NCI-H1694 (cell line): Measurements from ENCODE around the gene LRRC25.

Experiments used
- DNase-seq: peaks from one replicate; lab custom pipeline; 2025; lab: John Stamatoyannopoulos, UW

The LRRC25 gene

GRCh38 chr19:18345296-18345695 is 52.1 kb downstream of the LRRC25 start:
- no peak for DNase-seq

DNA sequence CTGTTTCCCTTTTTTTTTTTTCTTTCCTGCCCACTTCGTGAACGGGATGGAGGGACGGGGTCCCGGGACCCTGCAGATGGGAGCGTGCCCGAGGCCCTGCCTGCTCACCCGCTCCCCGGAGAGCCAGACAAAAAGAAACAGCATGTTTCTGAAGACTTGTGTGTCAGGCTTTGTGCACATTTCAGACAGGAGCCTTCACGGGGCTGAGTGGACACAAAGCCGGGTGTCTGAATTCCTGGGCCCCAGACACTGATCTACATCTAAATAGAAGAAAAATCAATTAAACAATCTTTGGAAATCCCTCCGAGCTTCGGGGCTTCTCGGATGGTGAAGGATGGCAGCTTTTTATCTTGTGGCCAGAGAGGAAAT is 52.9 kb downstream of the LRRC25 start:
- DNase-seq: no peak

DNA sequence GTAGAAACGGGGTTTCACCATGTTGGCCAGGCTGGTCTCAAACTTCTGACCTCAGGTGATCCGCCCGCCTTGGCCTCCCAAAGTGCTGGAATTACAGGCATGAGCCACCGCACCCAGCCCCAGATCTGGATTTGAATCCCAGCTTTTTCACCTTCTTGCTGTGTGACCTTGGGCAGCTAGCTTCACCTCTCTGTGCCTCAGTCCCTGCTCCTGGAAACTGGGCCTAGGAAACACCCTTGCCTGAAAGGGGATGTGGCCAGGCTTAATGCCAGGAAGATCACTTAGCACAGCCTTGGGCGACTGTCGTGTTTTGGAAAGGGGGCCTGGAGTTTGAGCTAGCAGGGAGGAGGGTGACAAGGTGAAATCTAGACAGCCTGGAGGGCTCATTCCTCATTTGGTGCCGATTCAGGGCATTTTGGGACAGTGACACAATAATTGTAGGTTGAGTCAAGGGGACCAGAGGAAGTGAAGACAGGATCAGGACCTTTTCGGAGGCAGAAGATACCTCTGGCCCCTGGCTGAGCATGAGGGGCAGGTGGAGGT is 55.3 kb downstream of the LRRC25 start:
- DNase-seq: no peak
